Measurements from ENCODE around the gene PTPRF.

Gene PTPRF

GRCh38 chr1:43512681-43513080, 18.0 kb upstream of the PTPRF start:
- H2AK5ac ChIP-seq (ENCODE audit: low read length): no peak overlapping the region
- no peak overlapping the region for H3K18ac ChIP-seq (ENCODE audit: low read length)
- H3K4ac ChIP-seq (ENCODE audit: low read depth, low read length): no peak overlapping the region
- no peaks in the 10 kb centered on the region for H3K9me3 ChIP-seq (ENCODE audit: insufficient read depth, low read depth, low read length)
- no peaks in the 10 kb centered on the region for H3K36me3 ChIP-seq (ENCODE audit: control insufficient read depth in 1 of 2, insufficient read depth in 2 of 2, low read length in 2 of 2)
- no peak overlapping the region for H2AFZ ChIP-seq (ENCODE audit: insufficient read depth, low read length, poor library complexity)
- no peak overlapping the region for H4K12ac ChIP-seq (ENCODE audit: low read depth, low read length)
- H3K9ac ChIP-seq (ENCODE audit: low read length): no peak overlapping the region
- H3K27ac ChIP-seq (ENCODE audit: low read depth, low read length): no peak overlapping the region
- no peak overlapping the region for H3K14ac ChIP-seq (ENCODE audit: low read length)
- H3K4me2 ChIP-seq (ENCODE audit: low read length): no peak overlapping the region
- no peak overlapping the region for H3K23ac ChIP-seq (ENCODE audit: low read length)
- H3K4me3 ChIP-seq (ENCODE audit: low read depth, low read length): no peak overlapping the region
- H4K8ac ChIP-seq (ENCODE audit: low read depth, low read length): no peak overlapping the region
- H2BK120ac ChIP-seq (ENCODE audit: insufficient read depth, low read length, poor library complexity): peak overlapping the region; percentile 6
- peak; percentile 80 to 91 for DNase-seq
- H3K27me3 ChIP-seq (ENCODE audit: insufficient read depth, low read length): no peaks in the 10 kb centered on the region
- no peaks in the 10 kb centered on the region for H3K4me1 ChIP-seq (ENCODE audit: control insufficient read depth in 1 of 2, insufficient read depth in 2 of 2, low read length in 2 of 2)
- WGBS (ENCODE audit: extremely low coverage, insufficient coverage, insufficient read length): no CpG with 5 or more reads among the region's 6 CpGs
- no peak overlapping the region for H2BK5ac ChIP-seq (ENCODE audit: low read depth, low read length, poor library complexity)
- H3K79me2 ChIP-seq (ENCODE audit: control insufficient read depth, insufficient read depth, low read length, poor library complexity): no peaks in the 10 kb centered on the region
- H2BK12ac ChIP-seq (ENCODE audit: low read length): no peak overlapping the region
- H3K79me1 ChIP-seq (ENCODE audit: low read length): no peaks in the 10 kb centered on the region
- H4K91ac ChIP-seq (ENCODE audit: low read depth, low read length): no peak overlapping the region

GRCh38 chr1:43513471-43514173, 17.1 kb upstream of the PTPRF start:
- H3K79me1 ChIP-seq (ENCODE audit: low read length): no peaks in the 10 kb centered on the region
- no peak overlapping the region for H2BK5ac ChIP-seq (ENCODE audit: low read depth, low read length, poor library complexity)
- H3K4me3 ChIP-seq (ENCODE audit: low read depth, low read length): no peak overlapping the region
- H3K9me3 ChIP-seq (ENCODE audit: insufficient read depth, low read depth, low read length): no peaks in the 10 kb centered on the region
- no peak overlapping the region for H4K8ac ChIP-seq (ENCODE audit: low read depth, low read length)
- H4K91ac ChIP-seq (ENCODE audit: low read depth, low read length): no peak overlapping the region
- H2AFZ ChIP-seq (ENCODE audit: insufficient read depth, low read length, poor library complexity): no peak overlapping the region
- no peak overlapping the region for H3K14ac ChIP-seq (ENCODE audit: low read length)
- H2BK12ac ChIP-seq (ENCODE audit: low read length): no peak overlapping the region
- DNase-seq: peak; percentile 92 to 98
- H2BK120ac ChIP-seq (ENCODE audit: insufficient read depth, low read length, poor library complexity): no peak overlapping the region
- no peak overlapping the region for H3K9ac ChIP-seq (ENCODE audit: low read length)
- H4K12ac ChIP-seq (ENCODE audit: low read depth, low read length): no peak overlapping the region
- WGBS (ENCODE audit: extremely low coverage, insufficient coverage, insufficient read length): no CpG with 5 or more reads among the region's 5 CpGs
- H3K18ac ChIP-seq (ENCODE audit: low read length): no peak overlapping the region
- no peak overlapping the region for H3K4ac ChIP-seq (ENCODE audit: low read depth, low read length)
- no peak overlapping the region for H3K4me2 ChIP-seq (ENCODE audit: low read length)
- no peak overlapping the region for H3K23ac ChIP-seq (ENCODE audit: low read length)
- no peaks in the 10 kb centered on the region for H3K27me3 ChIP-seq (ENCODE audit: insufficient read depth, low read length)
- no peak overlapping the region for H2AK5ac ChIP-seq (ENCODE audit: low read length)
- no peaks in the 10 kb centered on the region for H3K36me3 ChIP-seq (ENCODE audit: control insufficient read depth in 1 of 2, insufficient read depth in 2 of 2, low read length in 2 of 2)
- H3K79me2 ChIP-seq (ENCODE audit: control insufficient read depth, insufficient read depth, low read length, poor library complexity): no peaks in the 10 kb centered on the region
- no peaks in the 10 kb centered on the region for H3K4me1 ChIP-seq (ENCODE audit: control insufficient read depth in 1 of 2, insufficient read depth in 2 of 2, low read length in 2 of 2)
- H3K27ac ChIP-seq (ENCODE audit: low read depth, low read length): no peak overlapping the region

- peaks cover 2% of the 10 kb centered on the region for H3K9me3 ChIP-seq (ENCODE audit: insufficient read depth, low read depth, low read length)
- H3K14ac ChIP-seq (ENCODE audit: low read length): no peak overlapping the region
- H3K36me3 ChIP-seq (ENCODE audit: control insufficient read depth in 1 of 2, insufficient read depth in 2 of 2, low read length in 2 of 2): no peaks in the 10 kb centered on the region
- peaks cover 2% of the 10 kb centered on the region for H3K79me1 ChIP-seq (ENCODE audit: low read length)
- no peak overlapping the region for H3K4me3 ChIP-seq (ENCODE audit: low read depth, low read length)
- H3K23ac ChIP-seq (ENCODE audit: low read length): no peak overlapping the region
- H3K4me2 ChIP-seq (ENCODE audit: low read length): no peak overlapping the region
- no peak overlapping the region for H2BK12ac ChIP-seq (ENCODE audit: low read length)
- no peak overlapping the region for H2BK5ac ChIP-seq (ENCODE audit: low read depth, low read length, poor library complexity)
- H4K8ac ChIP-seq (ENCODE audit: low read depth, low read length): no peak overlapping the region
- H2BK120ac ChIP-seq (ENCODE audit: insufficient read depth, low read length, poor library complexity): no peak overlapping the region
- H3K18ac ChIP-seq (ENCODE audit: low read length): no peak overlapping the region
- H4K91ac ChIP-seq (ENCODE audit: low read depth, low read length): no peak overlapping the region
- H3K4ac ChIP-seq (ENCODE audit: low read depth, low read length): no peak overlapping the region
- H3K4me1 ChIP-seq (ENCODE audit: control insufficient read depth in 1 of 2, insufficient read depth in 2 of 2, low read length in 2 of 2): peaks cover 2 to 13% of the 10 kb centered on the region in 2 experiments
- no peaks in the 10 kb centered on the region for H3K79me2 ChIP-seq (ENCODE audit: control insufficient read depth, insufficient read depth, low read length, poor library complexity)
- H2AFZ ChIP-seq (ENCODE audit: insufficient read depth, low read length, poor library complexity): no peak overlapping the region
- no peak overlapping the region for H3K9ac ChIP-seq (ENCODE audit: low read length)
- WGBS (ENCODE audit: extremely low coverage, insufficient coverage, insufficient read length): no CpG with 5 or more reads among the region's 11 CpGs
- H3K27me3 ChIP-seq (ENCODE audit: insufficient read depth, low read length): no peaks in the 10 kb centered on the region
- H4K12ac ChIP-seq (ENCODE audit: low read depth, low read length): no peak overlapping the region
- H3K27ac ChIP-seq (ENCODE audit: low read depth, low read length): no peak overlapping the region
- no peak for DNase-seq
- no peak overlapping the region for H2AK5ac ChIP-seq (ENCODE audit: low read length)
These were observed 11.6 kb upstream of the PTPRF start for GRCh38 chr1:43518935-43519686.

GRCh38 chr1:43520100-43520778, 10.4 kb upstream of the PTPRF start:
- peaks cover 2% of the 10 kb centered on the region for H3K9me3 ChIP-seq (ENCODE audit: insufficient read depth, low read depth, low read length)
- H3K4me1 ChIP-seq (ENCODE audit: control insufficient read depth in 1 of 2, insufficient read depth in 2 of 2, low read length in 2 of 2): peaks cover 2 to 13% of the 10 kb centered on the region in 2 experiments
- no peak overlapping the region for H4K91ac ChIP-seq (ENCODE audit: low read depth, low read length)
- H3K23ac ChIP-seq (ENCODE audit: low read length): no peak overlapping the region
- DNase-seq: no peak
- H3K4me2 ChIP-seq (ENCODE audit: low read length): no peak overlapping the region
- H2BK12ac ChIP-seq (ENCODE audit: low read length): no peak overlapping the region
- H4K8ac ChIP-seq (ENCODE audit: low read depth, low read length): no peak overlapping the region
- no peak overlapping the region for H2BK5ac ChIP-seq (ENCODE audit: low read depth, low read length, poor library complexity)
- no CpG with 5 or more reads among the region's 3 CpGs for WGBS (ENCODE audit: extremely low coverage, insufficient coverage, insufficient read length)
- no peak overlapping the region for H3K4ac ChIP-seq (ENCODE audit: low read depth, low read length)
- no peak overlapping the region for H3K4me3 ChIP-seq (ENCODE audit: low read depth, low read length)
- H3K18ac ChIP-seq (ENCODE audit: low read length): no peak overlapping the region
- H3K79me1 ChIP-seq (ENCODE audit: low read length): peaks cover 2% of the 10 kb centered on the region
- H2BK120ac ChIP-seq (ENCODE audit: insufficient read depth, low read length, poor library complexity): no peak overlapping the region
- no peak overlapping the region for H3K27ac ChIP-seq (ENCODE audit: low read depth, low read length)
- H2AFZ ChIP-seq (ENCODE audit: insufficient read depth, low read length, poor library complexity): no peak overlapping the region
- no peak overlapping the region for H3K14ac ChIP-seq (ENCODE audit: low read length)
- H3K36me3 ChIP-seq (ENCODE audit: control insufficient read depth in 1 of 2, insufficient read depth in 2 of 2, low read length in 2 of 2): no peaks in the 10 kb centered on the region
- H3K9ac ChIP-seq (ENCODE audit: low read length): no peak overlapping the region
- H3K27me3 ChIP-seq (ENCODE audit: insufficient read depth, low read length): no peaks in the 10 kb centered on the region
- H3K79me2 ChIP-seq (ENCODE audit: control insufficient read depth, insufficient read depth, low read length, poor library complexity): no peaks in the 10 kb centered on the region
- no peak overlapping the region for H2AK5ac ChIP-seq (ENCODE audit: low read length)
- H4K12ac ChIP-seq (ENCODE audit: low read depth, low read length): no peak overlapping the region

Measured in trophoblast cell (in vitro differentiated cells and primary cell).